Mammary epithelial cell (primary cell): ENCODE measurements around the gene RNF8.

ENCODE experiments used
- CTCF ChIP-seq, 2 donors: IDR thresholded peaks in 1 of 2; conservative IDR thresholded peaks in 1 of 2; 2 replicates each; pipeline ENCODE4 v1.5.1; 2011 to 2012; ENCODE audit warnings: inconsistent platforms in 2 of 2, low read length in 2 of 2, mild to moderate bottlenecking in 2 of 2, control low read depth in 1 of 2, low read depth in 1 of 2; ENCODE audit not compliant: insufficient read depth in 1 of 2; ENCODE audit errors: extremely low read depth in 1 of 2
- EZH2 ChIP-seq: IDR thresholded peaks from 2 replicates; pipeline ENCODE4 v1.6.1; 2012; ENCODE audit warnings: low read length, inconsistent platforms, borderline replicate concordance

GRCh38 chr6:37396571-37397180 lies 42.9 kb downstream of the RNF8 start:
- no peak for TF ChIP-seq CTCF (conservative IDR thresholded peaks at IDR 0.05 in 1 of 2, IDR thresholded peaks at IDR 0.05 in 1 of 2; ENCODE audit: extremely low read depth in 1 of 2, insufficient read depth in 1 of 2, low read depth in 1 of 2, low read length in 2 of 2)
- no peak for TF ChIP-seq EZH2
